ENCODE results near the gene FAM167B. TPM values are rescaled to one million over a fixed set of nuclear protein-coding genes. Genes with fewer than 3 reads are reported as not detected.
"Not testable (repeated sequence)": the region's sequence is repeated elsewhere in the genome, so short reads cannot be mapped to it uniquely, and the experiment has no call there.

Gene FAM167B
- total and polyA plus RNA-seq, 8 donors: 1.6 to 36.8 (median 4.7) TPM; not detected in 3

DNA sequence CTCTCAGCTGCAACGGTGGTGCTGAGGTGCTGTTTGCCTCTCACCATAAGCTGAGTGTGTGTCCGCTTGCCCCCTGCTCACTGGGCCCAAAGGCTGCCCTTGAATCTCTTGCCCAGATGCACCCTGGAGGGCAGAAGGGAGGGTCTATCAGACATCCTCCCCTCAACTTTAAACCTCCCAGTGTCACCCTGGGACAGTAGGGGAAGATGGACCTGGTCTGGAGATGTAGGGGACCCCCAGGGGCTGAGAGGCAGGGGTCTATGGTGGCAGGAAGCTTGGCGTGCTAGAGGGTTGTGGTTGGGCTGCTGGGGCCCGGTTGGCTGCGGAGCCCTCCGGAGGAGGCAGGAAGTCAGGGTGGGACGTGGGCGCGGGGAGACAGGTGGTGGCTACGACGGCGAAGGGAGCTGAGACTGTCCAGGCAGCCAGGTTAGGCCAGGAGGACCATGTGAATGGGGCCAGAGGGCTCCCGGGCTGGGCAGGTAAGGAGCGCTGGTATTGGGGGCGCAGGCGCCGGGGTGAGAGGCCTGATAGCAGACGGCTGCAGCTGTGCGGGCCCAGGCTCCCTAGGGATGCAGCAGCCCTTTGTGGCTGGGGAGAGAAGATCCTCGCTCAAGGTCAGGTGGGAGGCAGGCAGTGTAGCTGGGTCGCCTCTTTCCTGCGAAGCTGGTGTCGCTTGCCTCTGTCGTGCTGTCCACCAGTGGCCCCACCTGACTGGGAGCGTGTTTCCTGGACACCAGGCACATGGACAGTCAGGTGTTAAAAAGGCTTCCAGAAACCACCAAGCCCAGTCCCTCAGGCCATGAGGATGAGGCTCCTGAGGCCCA is 4.1 kb downstream of the FAM167B start, which contains the start of gene LCK:
Gene LCK (plus strand): TSS at position 373 of the 824 bp plus-strand sequence. CDS start 23,065 bp downstream, outside the sequence.
- WGBS, 5 donors: 73 to 88% (median 81%) methylated on average over 24 to 25 of the region's 25 CpGs
- Histone ChIP-seq H3K9me3 (no peaks in the 10 kb centered on the region), H3K4me1 (peaks cover 12 to 42% (median 18%) of the 10 kb centered on the region in 4 donors), H3K4me3 (peak within 1 kb of the TSS; percentile 19 to 31 (median 26)), H3K27me3 (no peaks in the 10 kb centered on the region), H3K27ac (peak within 1 kb of the TSS; percentile 50 to 85 (median 75)), H3K36me3 (no peaks in the 10 kb centered on the region)
- intact Hi-C loops (cut with DNase I; ENCODE audit: low total_unique reads): no loop called here
- DNase-seq: no peak
- peak in 1 of 4 donors; percentile 11 for TF ChIP-seq POLR2A (IDR thresholded peaks at IDR 0.05)
- TF ChIP-seq, protein P1, sequence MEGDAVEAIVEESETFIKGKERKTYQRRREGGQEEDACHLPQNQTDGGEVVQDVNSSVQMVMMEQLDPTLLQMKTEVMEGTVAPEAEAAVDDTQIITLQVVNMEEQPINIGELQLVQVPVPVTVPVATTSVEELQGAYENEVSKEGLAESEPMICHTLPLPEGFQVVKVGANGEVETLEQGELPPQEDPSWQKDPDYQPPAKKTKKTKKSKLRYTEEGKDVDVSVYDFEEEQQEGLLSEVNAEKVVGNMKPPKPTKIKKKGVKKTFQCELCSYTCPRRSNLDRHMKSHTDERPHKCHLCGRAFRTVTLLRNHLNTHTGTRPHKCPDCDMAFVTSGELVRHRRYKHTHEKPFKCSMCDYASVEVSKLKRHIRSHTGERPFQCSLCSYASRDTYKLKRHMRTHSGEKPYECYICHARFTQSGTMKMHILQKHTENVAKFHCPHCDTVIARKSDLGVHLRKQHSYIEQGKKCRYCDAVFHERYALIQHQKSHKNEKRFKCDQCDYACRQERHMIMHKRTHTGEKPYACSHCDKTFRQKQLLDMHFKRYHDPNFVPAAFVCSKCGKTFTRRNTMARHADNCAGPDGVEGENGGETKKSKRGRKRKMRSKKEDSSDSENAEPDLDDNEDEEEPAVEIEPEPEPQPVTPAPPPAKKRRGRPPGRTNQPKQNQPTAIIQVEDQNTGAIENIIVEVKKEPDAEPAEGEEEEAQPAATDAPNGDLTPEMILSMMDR (IDR thresholded peaks at IDR 0.05): no peak

DNA sequence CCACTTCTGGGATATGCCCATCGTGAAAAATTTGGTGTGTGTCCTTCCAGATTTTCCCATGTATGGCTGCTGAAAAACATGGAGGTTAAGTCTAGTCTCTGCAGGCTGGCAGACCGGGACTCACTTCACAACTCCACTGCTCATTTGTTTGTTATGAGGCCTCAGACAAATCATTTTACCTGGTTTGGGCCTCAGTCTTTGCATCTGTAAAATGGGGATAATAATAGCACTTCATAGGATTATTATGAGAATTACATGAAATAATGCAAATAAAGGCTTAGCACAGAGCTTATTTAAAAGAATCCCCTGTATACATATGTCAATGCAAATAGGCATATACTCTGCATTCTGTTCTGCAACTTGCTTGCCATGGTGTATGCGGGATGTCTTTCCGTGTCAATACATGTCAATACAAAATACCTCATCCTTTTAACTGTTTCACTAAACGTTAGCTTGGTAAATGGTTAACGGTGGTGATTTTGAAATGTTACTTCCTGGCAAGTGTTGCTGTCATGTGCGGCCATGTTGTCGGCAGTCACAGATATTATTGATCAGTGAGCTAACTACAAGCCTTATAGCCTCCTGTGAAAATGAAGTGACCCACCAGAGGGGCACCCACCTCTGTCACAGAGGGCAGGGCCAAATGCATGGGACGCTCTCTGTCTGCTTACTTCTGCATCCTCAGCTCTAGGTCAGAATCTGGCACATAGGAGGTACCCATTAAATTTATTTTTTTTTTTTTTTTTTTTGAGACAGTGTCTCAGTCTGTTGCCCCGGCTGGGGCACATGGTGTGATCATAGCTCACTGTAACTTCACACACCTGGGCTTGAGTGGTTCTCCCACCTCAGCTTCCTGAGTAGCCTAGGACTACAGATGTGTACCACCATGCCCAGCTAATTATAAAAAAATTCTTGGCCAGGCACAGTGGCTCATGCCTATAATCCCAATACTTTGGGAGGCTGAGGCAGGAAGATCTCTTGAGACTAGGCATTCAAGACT is 8.3 kb downstream of the FAM167B start:
- intact Hi-C loops (cut with DNase I; ENCODE audit: low total_unique reads): no loop called here
- peaks cover 0 to 4% (median 0%) of the 10 kb centered on the region in 4 donors for H3K4me1 ChIP-seq
- no peaks in the 10 kb centered on the region for H3K9me3 ChIP-seq
- no peaks in the 10 kb centered on the region for H3K36me3 ChIP-seq
- 73 to 86% (median 82%) methylated on average over 10 of the region's 10 CpGs for WGBS, 5 donors
- peak overlapping the region in 2 of 5 donors; percentile 18 to 20 for H3K27ac ChIP-seq
- peaks cover 0 to 4% (median 0%) of the 10 kb centered on the region in 3 donors for H3K27me3 ChIP-seq
- no peak for TF ChIP-seq EP300 (IDR thresholded peaks at IDR 0.05)
- no peak for TF ChIP-seq POLR2A (IDR thresholded peaks at IDR 0.05)
- TF ChIP-seq POLR2AphosphoS5 (IDR thresholded peaks at IDR 0.05): no peak
- TF ChIP-seq, protein P1 (IDR thresholded peaks at IDR 0.05): no peak
- peak overlapping the region in 1 of 4 donors; percentile 6 for H3K4me3 ChIP-seq
- DNase-seq: no peak

DNA sequence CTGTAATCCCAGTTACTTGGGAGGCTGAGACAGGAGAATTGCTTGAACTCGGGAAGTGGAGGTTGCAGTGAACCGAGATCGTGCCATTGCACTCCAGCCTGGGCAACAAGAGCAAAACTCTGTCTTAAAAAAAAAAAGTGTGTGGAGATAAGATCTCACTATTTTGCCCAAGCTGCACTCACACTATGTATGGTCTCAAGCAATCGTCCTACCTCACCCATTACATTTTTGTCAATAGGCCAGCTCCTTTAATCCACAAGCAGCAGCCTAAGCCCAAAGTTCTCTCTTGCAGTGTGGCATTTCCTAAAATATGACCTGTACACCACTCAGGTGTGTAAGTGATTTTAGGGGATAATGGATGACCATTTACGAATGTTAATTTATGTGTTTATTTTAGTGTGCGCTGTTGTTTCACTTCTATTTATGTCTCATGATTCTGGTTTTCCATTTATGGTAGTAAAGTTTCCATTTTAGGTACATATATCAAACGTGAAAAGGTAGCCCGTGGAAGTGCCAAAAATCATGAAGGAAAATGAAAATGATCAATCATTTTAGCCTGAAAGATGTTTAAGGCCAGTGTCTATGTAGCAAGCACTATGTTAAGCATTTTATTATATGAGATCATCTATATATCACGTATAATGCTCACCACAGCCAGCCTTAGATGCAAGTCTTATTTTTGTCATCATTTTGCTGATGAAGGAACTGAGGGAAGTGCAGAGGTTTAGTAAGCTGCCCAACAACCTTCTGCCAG is 9.6 kb downstream of the FAM167B start:
- Histone ChIP-seq H3K4me3 (no peak overlapping the region), H3K27ac (no peak overlapping the region), H3K9me3 (no peaks in the 10 kb centered on the region), H3K27me3 (peaks cover 0 to 4% (median 0%) of the 10 kb centered on the region in 3 donors), H3K36me3 (no peaks in the 10 kb centered on the region), H3K4me1 (no peaks in the 10 kb centered on the region)
- no peak for DNase-seq
- WGBS, 5 donors: 68 to 73% (median 70%) methylated on average over 9 of the region's 9 CpGs
- TF ChIP-seq EP300 (IDR thresholded peaks at IDR 0.05): no peak
- TF ChIP-seq POLR2AphosphoS5 (IDR thresholded peaks at IDR 0.05): no peak
- TF ChIP-seq, protein P1 (IDR thresholded peaks at IDR 0.05): no peak
- TF ChIP-seq POLR2A (IDR thresholded peaks at IDR 0.05): no peak
- intact Hi-C loops (cut with DNase I; ENCODE audit: low total_unique reads): no loop called here

- 89 to 92% (median 89%) methylated on average over 6 of the region's 6 CpGs for WGBS, 5 donors
Observed at GRCh38 chr1:32257227-32257508, 10.1 kb downstream of the FAM167B start.

DNA sequence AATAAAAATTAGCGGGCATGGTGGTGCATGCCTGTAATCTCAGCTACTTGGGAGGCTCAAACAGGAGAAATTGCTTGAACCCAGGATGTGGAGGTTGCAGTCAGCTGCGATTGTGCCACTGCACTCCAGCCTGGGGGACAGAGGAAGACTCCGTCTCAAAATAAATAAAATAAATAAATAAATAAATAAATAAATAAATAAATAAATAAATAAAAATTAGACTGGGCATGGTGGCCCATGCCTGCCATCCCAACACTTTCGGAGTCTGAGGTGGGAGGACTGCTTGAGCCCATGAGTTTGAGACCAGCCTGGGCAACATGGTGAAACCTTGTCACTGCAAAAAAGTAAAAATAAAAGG is 16.2 kb downstream of the FAM167B start:
- peaks cover 0 to 11% (median 5%) of the 10 kb centered on the region in 4 donors for H3K4me1 ChIP-seq
- H3K9me3 ChIP-seq; H3K27me3 ChIP-seq; DNase-seq; H3K36me3 ChIP-seq; H3K4me3 ChIP-seq; intact Hi-C loops (cut with DNase I; ENCODE audit: low total_unique reads); H3K27ac ChIP-seq: not testable (repeated sequence)
- WGBS, 5 donors: 91 to 97% (median 95%) methylated on average over 4 of the region's 4 CpGs

More at GRCh38 chr1:32257227-32257508, 10.1 kb downstream of the FAM167B start:
- peaks cover 0 to 4% (median 0%) of the 10 kb centered on the region in 3 donors for H3K27me3 ChIP-seq
- DNase-seq: no peak
- no peaks in the 10 kb centered on the region for H3K9me3 ChIP-seq
- no peaks in the 10 kb centered on the region for H3K4me1 ChIP-seq
- no peak overlapping the region for H3K4me3 ChIP-seq
- no peak overlapping the region for H3K27ac ChIP-seq
- no peaks in the 10 kb centered on the region for H3K36me3 ChIP-seq
- TF ChIP-seq POLR2AphosphoS5 (IDR thresholded peaks at IDR 0.05): no peak
- TF ChIP-seq POLR2A (IDR thresholded peaks at IDR 0.05): no peak
- no peak for TF ChIP-seq EP300 (IDR thresholded peaks at IDR 0.05)
- intact Hi-C loops (cut with DNase I; ENCODE audit: low total_unique reads): no loop called here
